ENCODE measurements around the gene COPS6. TPM values are rescaled to one million over a fixed set of nuclear protein-coding genes. Genes with fewer than 3 reads are reported as not detected.

COPS6 gene
- total RNA-seq, 5 donors from 2014 or later (not counting 1 experiment from before 2014, with no cell fraction given), result 67.1 to 71.1 (median 68.3) TPM

GRCh38 chr7:100130608-100131453 is 42.1 kb downstream of the COPS6 start:
- POLR2A ChIA-PET, result interaction anchor here (0.6 to 0.7 kb wide), 2 partner anchors 13 to 151 kb away, joined by 3 to 4 read pairs; no protein-coding TSS in a partner anchor
- Mint-ChIP-seq H3K4me3 (peak overlapping the region in 1 of 3 donors; percentile 45), H3K36me3 (no peaks in the 10 kb centered on the region), H3K27me3 (no peaks in the 10 kb centered on the region), H3K9me3 (no peaks in the 10 kb centered on the region), H3K4me1 (peaks cover 24 to 36% (median 28%) of the 10 kb centered on the region in 3 donors), H3K27ac (peak overlapping the region in 1 of 2 donors; percentile 11)
- ATAC-seq (replicated peaks in 1 of 4) (peak in 1 of 4 experiments; percentile 20), DNase-seq (peak; percentile 45 to 90 (median 78))
- no peaks in the 10 kb centered on the region for H3K9me3 ChIP-seq
- H3K27ac ChIP-seq (ENCODE audit: low read length), result no peak overlapping the region
- peaks cover 7 to 37% of the 10 kb centered on the region in 2 experiments for H3K4me1 ChIP-seq (ENCODE audit: control insufficient read depth in 1 of 2, extremely low read depth in 1 of 2, insufficient read depth in 2 of 2, low read length in 2 of 2)
- H3K36me3 ChIP-seq (ENCODE audit: control insufficient read depth in 2 of 2, extremely low read depth in 1 of 2, insufficient read depth in 1 of 2, low read length in 1 of 2), result no peaks in the 10 kb centered on the region
- peak overlapping the region in 1 of 2 donors; percentile 32 for H3K4me3 ChIP-seq (ENCODE audit: control insufficient read depth in 1 of 2, extremely low read depth in 1 of 2, low read length in 1 of 2)
- H3K27me3 ChIP-seq (replicated peaks in 1 of 2; ENCODE audit: control insufficient read depth in 2 of 2, extremely low read depth in 1 of 2, insufficient read depth in 2 of 2, low read length in 1 of 2), result no peaks in the 10 kb centered on the region
- CTCF ChIA-PET, result interaction anchor here (0.6 to 1.2 kb wide), 12 partner anchors 10 to 1112 kb away, joined by 3 to 13 read pairs (median 3); no protein-coding TSS in a partner anchor
- 14% methylated on average over 19 of the region's 24 CpGs for WGBS (ENCODE audit: insufficient coverage)

GRCh38 chr7:100132126-100132525 is 43.4 kb downstream of the COPS6 start:
- no CpG with 5 or more reads among the region's 7 CpGs for WGBS (ENCODE audit: insufficient coverage)
- Mint-ChIP-seq H3K27me3 (no peaks in the 10 kb centered on the region), H3K36me3 (no peaks in the 10 kb centered on the region), H3K4me1 (peaks cover 16 to 25% (median 18%) of the 10 kb centered on the region in 3 donors), H3K27ac (no peak overlapping the region), H3K4me3 (peak overlapping the region in 1 of 3 donors; percentile 45), H3K9me3 (no peaks in the 10 kb centered on the region)
- peaks cover 7 to 30% of the 10 kb centered on the region in 2 experiments for H3K4me1 ChIP-seq (ENCODE audit: control insufficient read depth in 1 of 2, extremely low read depth in 1 of 2, insufficient read depth in 2 of 2, low read length in 2 of 2)
- ChIA-PET POLR2A (no interaction called here), CTCF (interaction anchor here (1.0 to 2.3 kb wide), 9 partner anchors 12 to 276 kb away, joined by 3 to 13 read pairs (median 4); partner anchors contain the start of gene LAMTOR4 (in 1 of the 2))
- H3K4me3 ChIP-seq (ENCODE audit: control insufficient read depth in 1 of 2, extremely low read depth in 1 of 2, low read length in 1 of 2), result no peak overlapping the region
- H3K9me3 ChIP-seq, result no peaks in the 10 kb centered on the region
- no peak overlapping the region for H3K27ac ChIP-seq (ENCODE audit: low read length)
- no peaks in the 10 kb centered on the region for H3K36me3 ChIP-seq (ENCODE audit: control insufficient read depth in 2 of 2, extremely low read depth in 1 of 2, insufficient read depth in 1 of 2, low read length in 1 of 2)
- H3K27me3 ChIP-seq (replicated peaks in 1 of 2; ENCODE audit: control insufficient read depth in 2 of 2, extremely low read depth in 1 of 2, insufficient read depth in 2 of 2, low read length in 1 of 2), result no peaks in the 10 kb centered on the region
- ATAC-seq (replicated peaks in 1 of 4) (no peak), DNase-seq (no peak)

- Mint-ChIP-seq H3K27ac (no peak overlapping the region), H3K9me3 (no peaks in the 10 kb centered on the region), H3K36me3 (no peaks in the 10 kb centered on the region), H3K4me3 (no peak overlapping the region), H3K4me1 (peaks cover 17 to 26% (median 20%) of the 10 kb centered on the region in 3 donors), H3K27me3 (no peaks in the 10 kb centered on the region)
- Histone ChIP-seq H3K36me3 (ENCODE audit: control insufficient read depth in 2 of 2, extremely low read depth in 1 of 2, insufficient read depth in 1 of 2, low read length in 1 of 2) (no peaks in the 10 kb centered on the region), H3K4me1 (ENCODE audit: control insufficient read depth in 1 of 2, extremely low read depth in 1 of 2, insufficient read depth in 2 of 2, low read length in 2 of 2) (peaks cover 9 to 29% of the 10 kb centered on the region in 2 experiments), H3K27ac (ENCODE audit: low read length) (no peak overlapping the region), H3K9me3 (no peaks in the 10 kb centered on the region), H3K27me3 (replicated peaks in 1 of 2; ENCODE audit: control insufficient read depth in 2 of 2, extremely low read depth in 1 of 2, insufficient read depth in 2 of 2, low read length in 1 of 2) (no peaks in the 10 kb centered on the region), H3K4me3 (ENCODE audit: control insufficient read depth in 1 of 2, extremely low read depth in 1 of 2, low read length in 1 of 2) (no peak overlapping the region)
- ATAC-seq (replicated peaks in 1 of 4), result peak; percentile 70 to 76 (median 74)
- POLR2A ChIA-PET, result no interaction called here
- whole genome bisulfite sequencing (ENCODE audit: insufficient coverage), result 43% methylated on average over 2 of the region's 3 CpGs
- CTCF ChIA-PET, result interaction anchor here (0.6 to 2.3 kb wide), 19 partner anchors 9 to 275 kb away, joined by 3 to 27 read pairs (median 3); partner anchors contain the start of gene LAMTOR4 (in 1 of the 2)
- DNase-seq, result peak; percentile 31 to 80 (median 55)
Observed at GRCh38 chr7:100132697-100133151, 44.0 kb downstream of the COPS6 start.

GRCh38 chr7:100137851-100138760 is 49.3 kb downstream of the COPS6 start:
- Mint-ChIP-seq H3K4me1 (peaks cover 10 to 12% (median 12%) of the 10 kb centered on the region in 3 donors), H3K27ac (peak overlapping the region; percentile 69 to 70), H3K4me3 (peak overlapping the region in 1 of 3 donors; percentile 17), H3K27me3 (no peaks in the 10 kb centered on the region), H3K36me3 (no peaks in the 10 kb centered on the region), H3K9me3 (no peaks in the 10 kb centered on the region)
- no peak overlapping the region for H3K27ac ChIP-seq (ENCODE audit: low read length)
- H3K36me3 ChIP-seq (ENCODE audit: control insufficient read depth in 2 of 2, extremely low read depth in 1 of 2, insufficient read depth in 1 of 2, low read length in 1 of 2), result no peaks in the 10 kb centered on the region
- no peaks in the 10 kb centered on the region for H3K9me3 ChIP-seq
- ATAC-seq (replicated peaks in 1 of 4) (peak in 3 of 4 experiments; percentile 71 to 76 (median 75)), DNase-seq (no peak)
- H3K27me3 ChIP-seq (replicated peaks in 1 of 2; ENCODE audit: control insufficient read depth in 2 of 2, extremely low read depth in 1 of 2, insufficient read depth in 2 of 2, low read length in 1 of 2), result no peaks in the 10 kb centered on the region
- no peak overlapping the region for H3K4me3 ChIP-seq (ENCODE audit: control insufficient read depth in 1 of 2, extremely low read depth in 1 of 2, low read length in 1 of 2)
- H3K4me1 ChIP-seq (ENCODE audit: control insufficient read depth in 1 of 2, extremely low read depth in 1 of 2, insufficient read depth in 2 of 2, low read length in 2 of 2), result peaks cover 0 to 8% of the 10 kb centered on the region in 2 experiments
- 90% methylated on average over 5 of the region's 13 CpGs for WGBS (ENCODE audit: insufficient coverage)
- POLR2A ChIA-PET, result interaction anchor here (0.5 to 0.7 kb wide), 3 partner anchors 21 to 82 kb away, joined by 3 to 6 read pairs (median 5); partner anchors contain the start of gene TRAPPC14 (in 1 of the 2)
- CTCF ChIA-PET, result interaction anchor here (0.5 to 1.3 kb wide), 3 partner anchors 25 to 70 kb away, joined by 3 to 7 read pairs (median 4); no protein-coding TSS in a partner anchor

GRCh38 chr7:100141555-100141949 is 52.8 kb downstream of the COPS6 start:
- no peaks in the 10 kb centered on the region for H3K36me3 ChIP-seq (ENCODE audit: control insufficient read depth in 2 of 2, extremely low read depth in 1 of 2, insufficient read depth in 1 of 2, low read length in 1 of 2)
- H3K9me3 Mint-ChIP-seq, result no peaks in the 10 kb centered on the region
- H3K4me1 Mint-ChIP-seq, result peaks cover 10 to 12% (median 12%) of the 10 kb centered on the region in 3 donors
- no CpG with 5 or more reads among the region's 3 CpGs for WGBS (ENCODE audit: insufficient coverage)
- H3K4me1 ChIP-seq (ENCODE audit: control insufficient read depth in 1 of 2, extremely low read depth in 1 of 2, insufficient read depth in 2 of 2, low read length in 2 of 2), result peaks cover 0 to 8% of the 10 kb centered on the region in 2 experiments
- no peaks in the 10 kb centered on the region for H3K27me3 Mint-ChIP-seq
- no peak overlapping the region for H3K27ac ChIP-seq (ENCODE audit: low read length)
- ChIA-PET CTCF (interaction anchor here in 1 of 2 donors (1.1 kb wide), 1 partner anchor 9 kb away, joined by 4 read pairs; no protein-coding TSS in a partner anchor), POLR2A (no interaction called here)
- no peak overlapping the region for H3K4me3 Mint-ChIP-seq
- H3K9me3 ChIP-seq, result no peaks in the 10 kb centered on the region
- no peak for ATAC-seq (replicated peaks in 1 of 4)
- no peaks in the 10 kb centered on the region for H3K27me3 ChIP-seq (replicated peaks in 1 of 2; ENCODE audit: control insufficient read depth in 2 of 2, extremely low read depth in 1 of 2, insufficient read depth in 2 of 2, low read length in 1 of 2)
- no peak overlapping the region for H3K27ac Mint-ChIP-seq
- no peaks in the 10 kb centered on the region for H3K36me3 Mint-ChIP-seq
- H3K4me3 ChIP-seq (ENCODE audit: control insufficient read depth in 1 of 2, extremely low read depth in 1 of 2, low read length in 1 of 2), result no peak overlapping the region
- DNase-seq, result no peak
